ENCODE data around the gene TREML2. TPM values are rescaled to one million over a fixed set of nuclear protein-coding genes. Genes with fewer than 3 reads are reported as not detected.

TREML2 gene
- total RNA-seq, 1 donor from 2014 or later = not detected

- Histone ChIP-seq H3K4me1 (no peaks in the 10 kb centered on the region), H3K36me3 (peaks cover 12% of the 10 kb centered on the region), H3K27me3 (ENCODE audit: low read depth) (no peaks in the 10 kb centered on the region), H3K9me3 (replicated peaks) (no peaks in the 10 kb centered on the region), H3K4me3 (no peak overlapping the region), H3K27ac (replicated peaks) (no peak overlapping the region)
- DNase-seq = no peak
- no peak for TF ChIP-seq CTCF (IDR thresholded peaks at IDR 0.05; ENCODE audit: borderline replicate concordance)
- intact Hi-C loops (cut with micrococcal nuclease) = no loop called here
Measured at GRCh38 chr6:41147917-41148316, 53.0 kb downstream of the TREML2 start.

Other genes with a start within 250 kb of the TREML2 start
- gene UNC5CL, start 161.9 kb downstream of the TREML2 start, total RNA-seq = 0.27 TPM
- not detected for gene TSPO2, start 158.7 kb downstream of the TREML2 start, total RNA-seq
- 219 TPM for gene APOBEC2, start 147.9 kb downstream of the TREML2 start, total RNA-seq
- gene OARD1, start 128.8 kb downstream of the TREML2 start, total RNA-seq = 19.9 TPM
- gene NFYA, start 128.2 kb downstream of the TREML2 start, total RNA-seq = 12.5 TPM
- not detected for gene TREML1, start 46.8 kb downstream of the TREML2 start, total RNA-seq
- 0.66 TPM for gene TREM2, start 38.0 kb downstream of the TREML2 start, total RNA-seq
- not detected for gene TREML4, start 27.2 kb upstream of the TREML2 start, total RNA-seq
- 0.52 TPM for gene TREM1, start 85.5 kb upstream of the TREML2 start, total RNA-seq
- not detected for gene NCR2, start 134.5 kb upstream of the TREML2 start, total RNA-seq

Data from left ventricle myocardium inferior (tissue), 1 donor.